ENCODE results near the gene FAM222B.
"Not testable (repeated sequence)": the region's sequence is repeated elsewhere in the genome, so short reads cannot be mapped to it uniquely, and the experiment has no call there.

Gene FAM222B

DNA sequence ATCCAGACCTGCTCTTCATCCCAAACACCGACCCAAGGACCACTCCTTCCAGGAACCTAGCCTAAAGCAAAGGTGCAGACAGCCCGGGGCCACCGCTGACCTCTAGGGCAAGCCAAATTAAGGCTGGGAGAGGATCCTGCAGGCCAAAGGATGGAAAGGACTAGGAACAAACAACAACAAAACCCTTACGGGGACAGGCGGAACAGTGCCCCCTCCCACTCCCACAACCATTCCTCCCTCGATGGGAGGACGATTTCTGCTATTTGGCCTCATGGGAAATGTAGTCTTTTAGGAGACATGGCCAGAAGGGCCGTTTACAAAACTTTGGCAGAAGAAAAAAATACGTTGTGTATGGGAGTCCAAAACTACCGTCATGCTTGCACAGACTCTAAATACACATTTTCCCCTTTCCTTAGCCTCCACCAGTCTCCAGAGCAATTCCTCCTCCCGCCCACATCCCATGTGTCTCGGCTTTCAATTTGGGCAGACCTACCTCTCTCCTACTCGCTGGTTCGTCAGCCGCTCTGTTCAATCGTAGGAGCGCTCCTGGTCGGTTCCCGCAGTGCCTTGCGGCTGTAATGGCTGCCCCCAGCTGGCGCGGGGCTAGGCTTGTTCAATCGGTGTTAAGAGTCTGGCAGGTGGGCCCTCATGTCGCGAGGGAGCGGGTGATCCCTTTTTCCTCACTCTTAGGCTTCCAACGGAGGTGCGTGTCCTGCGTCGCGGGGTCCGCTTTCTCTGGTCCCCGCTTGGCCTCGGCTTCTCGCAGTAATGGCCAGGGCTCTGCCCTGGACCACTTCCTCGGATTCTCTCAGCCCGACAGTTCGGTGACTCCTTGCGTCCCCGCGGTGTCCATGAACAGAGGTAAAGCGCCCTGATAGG lies 12.1 kb upstream of the FAM222B start, which contains the start of gene ERAL1:
Gene ERAL1 (plus strand): TSS at position 560 of the 879 bp plus-strand sequence. CDS start 19 bp downstream, at position 579.
- Histone ChIP-seq H3K36me3 (ENCODE audit: insufficient read depth, low read length) (peaks cover 23% of the 10 kb centered on the region; the same call in 1 of the 2 replicates), H3K9ac (ENCODE audit: insufficient read length) (peak within 1 kb of the TSS; percentile 91), H3K27ac (peak within 1 kb of the TSS; percentile 64), H3K4me3 (peak within 1 kb of the TSS; percentile 87), H3K9me3 (ENCODE audit: low read depth, low read length) (no peaks in the 10 kb centered on the region)
- DNase-seq (ENCODE audit: low read depth, low spot score) = peak; percentile 65
- peak; percentile 91; the same call in 1 of the 2 replicates for TF ChIP-seq POLR2AphosphoS5 (IDR thresholded peaks at IDR 0.05; ENCODE audit: borderline replicate concordance, low read depth, low read length)
- no peak for TF ChIP-seq FOXP2 (optimal IDR thresholded peaks at IDR 0.05; ENCODE audit: control extremely low read depth, extremely low read length, insufficient read depth)
- TF ChIP-seq EZH2 (IDR thresholded peaks at IDR 0.05) = no peak

DNA sequence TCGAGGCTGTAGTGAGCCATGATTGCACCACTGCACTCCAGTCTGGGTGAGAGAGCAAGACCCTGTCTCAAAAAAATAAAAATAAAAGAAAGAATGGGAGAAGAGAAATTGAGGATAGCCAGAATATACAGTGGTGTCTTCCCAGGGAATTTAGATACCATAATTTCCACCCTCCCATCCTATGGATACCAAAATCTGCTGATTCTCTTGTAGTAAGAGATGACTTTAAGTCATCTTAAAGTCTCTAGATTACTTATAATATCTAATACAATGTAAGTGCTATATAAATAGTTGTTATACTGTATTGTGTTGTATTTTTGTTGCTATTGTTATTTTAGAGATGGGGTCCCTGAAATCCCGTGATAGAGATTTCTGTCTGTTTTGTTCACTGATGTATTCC lies 10.7 kb upstream of the FAM222B start:
- Histone ChIP-seq H3K27ac (no peak overlapping the region), H3K36me3 (ENCODE audit: insufficient read depth, low read length) (peaks cover 13% of the 10 kb centered on the region; the same call in 1 of the 2 replicates), H3K9ac (ENCODE audit: insufficient read length) (no peak overlapping the region), H3K4me3 (no peak overlapping the region), H3K9me3 (ENCODE audit: low read depth, low read length) (no peaks in the 10 kb centered on the region)
- no peak for DNase-seq (ENCODE audit: low read depth, low spot score)
- TF ChIP-seq FOXP2 (optimal IDR thresholded peaks at IDR 0.05; ENCODE audit: control extremely low read depth, extremely low read length, insufficient read depth) = no peak
- TF ChIP-seq POLR2AphosphoS5 (IDR thresholded peaks at IDR 0.05; ENCODE audit: borderline replicate concordance, low read depth, low read length) = no peak
- TF ChIP-seq EZH2 (IDR thresholded peaks at IDR 0.05) = no peak

DNA sequence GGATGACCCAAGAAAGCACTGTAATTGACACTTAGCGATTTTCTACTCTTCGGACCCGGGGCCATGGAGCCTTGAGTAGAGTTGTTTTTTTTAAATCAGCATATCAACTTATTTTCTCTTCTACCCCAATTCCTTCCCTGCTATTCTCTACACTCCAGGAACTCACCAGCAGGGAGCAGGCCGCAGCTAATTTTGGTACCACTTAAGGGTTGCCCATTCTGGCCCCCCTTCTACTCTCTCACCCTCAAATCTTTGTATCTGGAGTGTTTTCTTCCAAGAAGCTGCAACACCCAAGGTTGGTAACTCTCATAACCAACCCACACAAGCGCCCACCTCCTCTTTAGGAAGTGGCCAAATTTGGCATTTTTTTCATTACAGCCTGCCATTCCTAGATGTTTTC lies 6.7 kb upstream of the FAM222B start:
- Histone ChIP-seq H3K9me3 (ENCODE audit: low read depth, low read length) (no peaks in the 10 kb centered on the region), H3K9ac (ENCODE audit: insufficient read length) (no peak overlapping the region), H3K36me3 (ENCODE audit: insufficient read depth, low read length) (no peaks in the 10 kb centered on the region), H3K4me3 (no peak overlapping the region), H3K27ac (0 out of 2 replicates have a peak overlapping the region, but pooled peaks have one; percentile 14)
- no peak for DNase-seq (ENCODE audit: low read depth, low spot score)
- no peak for TF ChIP-seq EZH2 (IDR thresholded peaks at IDR 0.05)
- TF ChIP-seq FOXP2 (optimal IDR thresholded peaks at IDR 0.05; ENCODE audit: control extremely low read depth, extremely low read length, insufficient read depth) = no peak
- no peak for TF ChIP-seq POLR2AphosphoS5 (IDR thresholded peaks at IDR 0.05; ENCODE audit: borderline replicate concordance, low read depth, low read length)

DNA sequence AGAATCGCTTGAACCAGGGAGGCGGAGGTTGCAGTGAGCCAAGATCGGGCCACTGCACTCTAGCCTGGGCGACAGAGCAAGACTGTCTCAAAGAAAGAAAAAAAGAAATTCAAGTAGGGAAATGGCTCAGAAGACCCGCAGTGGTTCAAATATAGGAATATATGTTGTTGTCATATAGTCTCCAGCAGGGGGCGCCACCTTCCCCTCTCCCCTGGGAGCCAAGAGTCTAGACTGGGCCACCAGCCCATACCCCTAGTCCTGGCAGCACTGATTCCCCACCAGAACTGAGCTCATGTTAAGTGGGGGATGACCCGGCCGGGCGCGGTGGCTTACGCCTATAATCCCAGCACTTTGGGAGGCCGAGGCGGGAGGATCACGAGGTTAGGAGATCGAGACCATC lies 6.1 kb upstream of the FAM222B start:
- DNase-seq (ENCODE audit: low read depth, low spot score); H3K9ac ChIP-seq (ENCODE audit: insufficient read length); H3K4me3 ChIP-seq; H3K27ac ChIP-seq; H3K36me3 ChIP-seq (ENCODE audit: insufficient read depth, low read length); H3K9me3 ChIP-seq (ENCODE audit: low read depth, low read length): not testable (repeated sequence)

DNA sequence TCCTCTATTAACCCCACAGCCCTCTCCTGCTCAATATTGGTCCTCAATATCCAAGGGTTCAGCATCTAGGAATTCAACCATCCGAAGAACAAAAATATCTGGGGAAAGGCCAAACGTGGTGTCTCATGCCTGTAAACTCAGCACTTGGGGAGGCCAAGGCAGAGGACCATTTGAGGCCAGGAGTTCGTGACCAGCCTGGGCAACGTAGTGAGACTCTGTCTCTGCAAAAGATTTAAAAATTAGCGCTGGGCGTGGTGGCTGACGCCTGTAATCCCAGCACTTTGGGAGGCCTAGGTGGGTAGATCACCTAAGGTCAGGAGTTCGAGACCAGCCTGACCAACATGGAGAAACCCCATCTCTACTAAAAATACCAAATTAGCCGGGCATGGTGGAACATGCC lies 4.1 kb upstream of the FAM222B start:
- not testable (repeated sequence) for H3K9ac ChIP-seq (ENCODE audit: insufficient read length); H3K27ac ChIP-seq; DNase-seq (ENCODE audit: low read depth, low spot score); H3K36me3 ChIP-seq (ENCODE audit: insufficient read depth, low read length); H3K9me3 ChIP-seq (ENCODE audit: low read depth, low read length); H3K4me3 ChIP-seq

DNA sequence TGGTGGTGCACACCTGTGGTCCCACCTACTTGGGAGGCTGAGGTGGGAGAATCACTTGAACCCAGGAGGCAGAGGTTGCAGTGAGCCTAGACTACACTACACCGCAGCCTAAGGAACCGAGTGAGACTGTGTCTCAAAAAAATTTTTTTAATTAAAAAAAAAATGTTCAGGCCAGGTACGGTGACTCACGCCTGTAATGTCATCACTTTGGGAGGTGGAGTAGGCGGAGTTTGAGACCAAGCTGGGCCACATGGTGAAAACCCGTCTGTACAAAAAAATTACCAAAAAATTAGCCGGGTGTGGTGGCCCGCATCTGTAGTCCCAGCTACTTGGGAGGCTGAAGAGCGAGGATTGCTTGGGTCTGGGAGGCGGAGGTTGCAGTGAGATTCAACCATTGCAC lies 3.6 kb upstream of the FAM222B start:
- no peak for TF ChIP-seq FOXP2 (optimal IDR thresholded peaks at IDR 0.05; ENCODE audit: control extremely low read depth, extremely low read length, insufficient read depth)
- no peak for TF ChIP-seq POLR2AphosphoS5 (IDR thresholded peaks at IDR 0.05; ENCODE audit: borderline replicate concordance, low read depth, low read length)
- no peak for TF ChIP-seq EZH2 (IDR thresholded peaks at IDR 0.05)
- no peak overlapping the region for H3K4me3 ChIP-seq
- no peaks in the 10 kb centered on the region for H3K9me3 ChIP-seq (ENCODE audit: low read depth, low read length)
- no peak overlapping the region for H3K9ac ChIP-seq (ENCODE audit: insufficient read length)
- no peaks in the 10 kb centered on the region for H3K36me3 ChIP-seq (ENCODE audit: insufficient read depth, low read length)
- DNase-seq (ENCODE audit: low read depth, low spot score) = no peak
- no peak overlapping the region for H3K27ac ChIP-seq

DNA sequence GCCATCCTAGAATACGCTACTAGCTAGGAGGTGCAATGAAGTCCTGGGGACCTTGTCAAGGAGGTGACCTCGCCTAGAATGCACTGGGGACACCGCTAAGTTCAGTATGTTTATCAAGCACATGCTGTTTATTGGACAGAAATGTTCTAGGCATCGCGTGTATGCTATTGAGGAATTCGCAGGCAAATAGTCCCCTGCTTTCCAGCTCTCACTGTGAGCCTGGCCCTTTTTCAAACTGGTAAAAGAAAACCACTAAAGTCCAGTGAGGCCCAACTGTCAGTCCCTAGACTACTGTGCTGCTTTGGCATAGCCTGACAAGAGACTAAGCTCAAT lies 1.2 kb upstream of the FAM222B start:
- Histone ChIP-seq H3K27ac (0 out of 2 replicates have a peak overlapping the region, but pooled peaks have one; percentile 31), H3K4me3 (no peak overlapping the region), H3K36me3 (ENCODE audit: insufficient read depth, low read length) (no peaks in the 10 kb centered on the region), H3K9me3 (ENCODE audit: low read depth, low read length) (no peaks in the 10 kb centered on the region), H3K9ac (ENCODE audit: insufficient read length) (no peak overlapping the region)
- no peak for TF ChIP-seq FOXP2 (optimal IDR thresholded peaks at IDR 0.05; ENCODE audit: control extremely low read depth, extremely low read length, insufficient read depth)
- no peak for TF ChIP-seq POLR2AphosphoS5 (IDR thresholded peaks at IDR 0.05; ENCODE audit: borderline replicate concordance, low read depth, low read length)
- no peak for TF ChIP-seq EZH2 (IDR thresholded peaks at IDR 0.05)
- no peak for DNase-seq (ENCODE audit: low read depth, low spot score)

DNA sequence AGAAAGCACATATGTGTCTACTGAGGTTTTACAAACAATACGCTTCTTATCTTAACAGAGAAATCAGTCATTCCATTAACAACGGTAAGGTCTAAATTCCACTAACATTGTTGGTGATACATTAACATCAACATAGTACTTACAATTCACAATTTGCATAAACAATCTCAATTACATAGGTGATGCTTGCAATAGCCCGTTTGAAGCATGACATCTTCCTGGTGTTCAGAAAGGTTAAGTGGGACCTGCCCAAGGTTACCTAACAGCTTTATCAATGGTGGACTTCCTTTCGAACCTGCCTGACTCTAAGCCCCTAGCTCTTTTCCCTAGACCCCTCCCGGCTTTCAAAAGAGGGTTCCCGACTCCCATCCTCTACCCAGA lies 699 bp downstream of the FAM222B start:
- Histone ChIP-seq H3K9me3 (ENCODE audit: low read depth, low read length) (no peaks in the 10 kb centered on the region), H3K9ac (ENCODE audit: insufficient read length) (peak overlapping the region; percentile 82), H3K36me3 (ENCODE audit: insufficient read depth, low read length) (no peaks in the 10 kb centered on the region), H3K4me3 (peak overlapping the region; percentile 93), H3K27ac (no peak overlapping the region)
- TF ChIP-seq FOXP2 (optimal IDR thresholded peaks at IDR 0.05; ENCODE audit: control extremely low read depth, extremely low read length, insufficient read depth) (no peak), EZH2 (IDR thresholded peaks at IDR 0.05) (no peak), POLR2AphosphoS5 (IDR thresholded peaks at IDR 0.05; ENCODE audit: borderline replicate concordance, low read depth, low read length) (no peak)
- DNase-seq (ENCODE audit: low read depth, low spot score) = no peak

DNA sequence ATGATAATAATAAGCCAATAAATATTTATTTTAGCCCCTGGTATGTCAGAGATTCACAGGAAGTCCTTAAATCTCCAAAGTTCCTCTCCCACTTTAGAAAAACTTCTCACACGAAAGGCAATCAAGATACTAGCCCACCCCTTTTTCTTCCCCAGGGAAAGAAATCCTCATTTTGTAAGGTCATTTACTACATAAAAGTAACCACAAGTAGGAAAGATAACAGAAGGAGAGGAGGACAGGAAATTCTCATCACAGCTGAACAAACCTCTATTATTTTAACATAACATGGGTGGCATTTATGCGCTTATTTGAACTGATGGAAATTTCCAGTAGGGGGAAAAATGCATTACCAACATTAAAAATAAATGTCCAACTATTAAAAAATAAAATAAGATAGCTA lies 3.4 kb downstream of the FAM222B start:
- H3K9me3 ChIP-seq (ENCODE audit: low read depth, low read length) = no peaks in the 10 kb centered on the region
- no peak overlapping the region for H3K9ac ChIP-seq (ENCODE audit: insufficient read length)
- no peak overlapping the region for H3K4me3 ChIP-seq
- TF ChIP-seq FOXP2 (optimal IDR thresholded peaks at IDR 0.05; ENCODE audit: control extremely low read depth, extremely low read length, insufficient read depth) = no peak
- TF ChIP-seq POLR2AphosphoS5 (IDR thresholded peaks at IDR 0.05; ENCODE audit: borderline replicate concordance, low read depth, low read length) = no peak
- no peak for TF ChIP-seq EZH2 (IDR thresholded peaks at IDR 0.05)
- no peaks in the 10 kb centered on the region for H3K36me3 ChIP-seq (ENCODE audit: insufficient read depth, low read length)
- peak overlapping the region; percentile 37; the same call in 1 of the 2 replicates for H3K27ac ChIP-seq
- DNase-seq (ENCODE audit: low read depth, low spot score) = no peak

DNA sequence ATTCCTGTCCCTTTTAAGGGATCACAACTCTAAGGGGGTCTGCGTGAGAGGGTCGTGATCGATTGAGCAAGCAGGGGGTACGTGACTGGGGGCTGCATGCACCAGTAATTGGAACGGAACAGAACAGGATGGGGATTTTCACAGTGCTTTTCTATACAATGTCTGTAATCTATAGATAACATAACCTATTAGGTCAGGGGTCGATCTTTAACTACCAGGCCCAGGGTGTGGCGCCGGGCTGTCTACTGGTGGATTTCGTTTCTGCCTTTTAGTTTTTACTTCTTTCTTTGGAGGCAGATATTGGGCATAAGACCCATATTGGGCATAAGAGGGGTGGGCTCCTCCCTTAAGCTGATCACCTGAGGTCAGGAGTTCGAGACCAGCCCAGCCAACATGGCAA lies 6.0 kb downstream of the FAM222B start:
- not testable (repeated sequence) for DNase-seq (ENCODE audit: low read depth, low spot score); H3K27ac ChIP-seq; H3K9me3 ChIP-seq (ENCODE audit: low read depth, low read length); H3K36me3 ChIP-seq (ENCODE audit: insufficient read depth, low read length); H3K4me3 ChIP-seq; H3K9ac ChIP-seq (ENCODE audit: insufficient read length)
